HUDEP-2 (cell line): ENCODE data around the gene KRTAP4-1.
"Not testable (repeated sequence)": the region's sequence is repeated elsewhere in the genome, so short reads cannot be mapped to it uniquely, and the experiment has no call there.

Experiments used
- DNase-seq, 76 experiments: peaks; one replicate each; lab custom pipeline; 2025; ENCODE audit not compliant: unreplicated experiment in 76 of 76; lab: John Stamatoyannopoulos, UW

The KRTAP4-1 gene

GRCh38 chr17:41184480-41184961 lies at the start of gene KRTAP4-1:
Gene KRTAP4-1 (minus strand): TSS chr17:41184911. CDS start chr17:41184854, 57 bp downstream.
- no peak for DNase-seq

- not testable (repeated sequence) for DNase-seq
Measured at GRCh38 chr17:41232399-41233105, 47.8 kb upstream of the KRTAP4-1 start, which contains the start of gene KRTAP9-3. Gene KRTAP9-3 (plus strand): TSS chr17:41232449. CDS start chr17:41232502, 53 bp downstream.

- no peak for DNase-seq
Measured at GRCh38 chr17:41231731-41232130, 47.0 kb upstream of the KRTAP4-1 start.

- DNase-seq = no peak
Measured at GRCh38 chr17:41230094-41230493, 45.4 kb upstream of the KRTAP4-1 start.

- DNase-seq = not testable (repeated sequence)
Measured at GRCh38 chr17:41226598-41227095, 41.9 kb upstream of the KRTAP4-1 start, which contains the start of gene KRTAP9-2. Gene KRTAP9-2 (plus strand): TSS chr17:41226648. CDS start chr17:41226655, 7 bp downstream.

GRCh38 chr17:41226051-41226450 lies 41.3 kb upstream of the KRTAP4-1 start:
- no peak for DNase-seq

GRCh38 chr17:41223821-41224220 lies 39.1 kb upstream of the KRTAP4-1 start:
- DNase-seq = no peak

GRCh38 chr17:41215681-41216080 lies 31.0 kb upstream of the KRTAP4-1 start:
- no peak for DNase-seq

GRCh38 chr17:41212524-41213169 lies 27.9 kb upstream of the KRTAP4-1 start:
- DNase-seq = no peak

- no peak for DNase-seq
Measured at GRCh38 chr17:41211845-41212466, 27.2 kb upstream of the KRTAP4-1 start.

GRCh38 chr17:41199421-41200078 lies 14.8 kb upstream of the KRTAP4-1 start:
- no peak for DNase-seq

GRCh38 chr17:41196068-41196467 lies 11.4 kb upstream of the KRTAP4-1 start:
- DNase-seq = no peak

- no peak for DNase-seq
Measured at GRCh38 chr17:41190328-41190727, 5.6 kb upstream of the KRTAP4-1 start.

GRCh38 chr17:41189837-41190318 lies 5.2 kb upstream of the KRTAP4-1 start, which contains the start of gene KRTAP9-1:
Gene KRTAP9-1 (plus strand): TSS chr17:41189887. CDS start chr17:41189887, 0 bp downstream.
- not testable (repeated sequence) for DNase-seq

GRCh38 chr17:41186872-41187271 lies 2.2 kb upstream of the KRTAP4-1 start:
- no peak for DNase-seq

GRCh38 chr17:41185001-41185400 lies 290 bp upstream of the KRTAP4-1 start:
- no peak for DNase-seq

- DNase-seq = no peak
Measured at GRCh38 chr17:41178843-41179616, 5.7 kb downstream of the KRTAP4-1 start.

- DNase-seq = no peak
Measured at GRCh38 chr17:41178341-41178740, 6.4 kb downstream of the KRTAP4-1 start.

- DNase-seq = no peak
Measured at GRCh38 chr17:41177727-41178271, 6.9 kb downstream of the KRTAP4-1 start, which contains the start of gene KRTAP4-2. Gene KRTAP4-2 (minus strand): TSS chr17:41178221. CDS start chr17:41178164, 57 bp downstream.
